OCI-LY7 (cell line): ENCODE measurements around the gene MRPL18. TPM values are rescaled to one million over a fixed set of nuclear protein-coding genes. Genes with fewer than 3 reads are reported as not detected.
A peak's percentile ranks its signal among the peaks of the same experiment; 100 is the strongest.

Experiments used
- BruUV-seq: library from RNA; stranded (reverse); fragments of 400-500 nt; replicated peaks from 2 replicates; lab custom pipeline; 2021; lab: Mats Ljungman, UMichigan
- CTCF ChIA-PET: fragments of 300-600 bp; sonication (Branson Sonifier 250); formaldehyde crosslinking; loops from one replicate; lab custom pipeline; 2022; ENCODE audit warnings: antibody characterized with exemption; ENCODE audit not compliant: unreplicated experiment; lab: Charles Lee
- POLR2A ChIA-PET: fragments of 300-600 bp; sonication (Branson Sonifier 250); formaldehyde crosslinking; loops from one replicate; lab custom pipeline; 2022; ENCODE audit warnings: antibody characterized with exemption; lab: Charles Lee
- DNase-seq: peaks from one replicate; pipeline ENCODE4 v3.0.0-alpha.2; 2015; ENCODE audit warnings: low spot score
- H2AFZ ChIP-seq: fragments of 200-600 bp; sonication (generic), shearing (Covaris generic); 2 replicates; pipeline ENCODE4 v1.6.1; 2014; ENCODE audit warnings: mild to moderate bottlenecking, antibody characterized with exemption, low read length, moderate library complexity
- H3K27ac ChIP-seq: fragments of 200-600 bp; sonication (generic); 2 replicates; pipeline ENCODE4 v1.5.1; 2014; ENCODE audit warnings: mixed run types, low read depth, mild to moderate bottlenecking, moderate library complexity, low read length, inconsistent platforms; ENCODE audit not compliant: poor library complexity, severe bottlenecking
- H3K36me3 ChIP-seq: fragments of 200-600 bp; sonication (generic); 2 replicates; pipeline ENCODE4 v1.6.1; 2014; ENCODE audit warnings: mild to moderate bottlenecking, antibody characterized with exemption, low read length, moderate library complexity, mixed read lengths; ENCODE audit not compliant: insufficient read depth
- H3K4me1 ChIP-seq: fragments of 200-600 bp; sonication (generic); 2 replicates; pipeline ENCODE4 v1.5.1; 2014; ENCODE audit warnings: mild to moderate bottlenecking, low read length; ENCODE audit not compliant: insufficient read depth, poor library complexity, severe bottlenecking
- H3K4me2 ChIP-seq: fragments of 200-600 bp; sonication (generic); 2 replicates; pipeline ENCODE4 v1.6.1; 2014; ENCODE audit warnings: mild to moderate bottlenecking, low read length
- H3K4me3 ChIP-seq: fragments of 200-600 bp; sonication (generic); 2 replicates; pipeline ENCODE4 v1.5.1; 2014; ENCODE audit warnings: mild to moderate bottlenecking, low read depth, low read length; ENCODE audit not compliant: poor library complexity, severe bottlenecking
- H3K79me2 ChIP-seq: fragments of 200-600 bp; sonication (generic); 2 replicates; pipeline ENCODE4 v1.6.1; 2016; ENCODE audit warnings: low read depth, mild to moderate bottlenecking, low read length, moderate library complexity, mixed read lengths; ENCODE audit not compliant: insufficient read depth
- H3K9me2 ChIP-seq: fragments of 200-600 bp; sonication (generic); 2 replicates; pipeline ENCODE4 v1.6.1; 2016; ENCODE audit warnings: mild to moderate bottlenecking, low read length, mixed read lengths; ENCODE audit not compliant: insufficient read depth
- H3K9me3 ChIP-seq: fragments of 200-600 bp; sonication (generic); 2 replicates; pipeline ENCODE4 v1.6.1; 2014; ENCODE audit warnings: mild to moderate bottlenecking, mixed run types, low read length, mixed read lengths
- H4K20me1 ChIP-seq: fragments of 200-600 bp; sonication (generic); 2 replicates; pipeline ENCODE4 v1.6.1; 2014; ENCODE audit warnings: mild to moderate bottlenecking, antibody characterized with exemption, low read length, moderate library complexity, mixed read lengths; ENCODE audit not compliant: insufficient read depth
- CTCF ChIP-seq: fragments of 200-600 bp; sonication (generic); conservative IDR thresholded peaks from 2 replicates; pipeline ENCODE4 v1.5.1; 2014; ENCODE audit warnings: mild to moderate bottlenecking, antibody characterized with exemption, low read length, moderate library complexity, mixed read lengths
- EZH2phosphoT487 ChIP-seq: fragments of 200-600 bp; sonication (generic); IDR thresholded peaks from 2 replicates; pipeline ENCODE4 v1.6.1; 2018; ENCODE audit warnings: low read depth, borderline replicate concordance, mild to moderate bottlenecking, mixed run types, antibody characterized with exemption, low read length, moderate library complexity, mixed read lengths
- intact Hi-C: fragments of 100-400 bp; cut with micrococcal nuclease; formaldehyde crosslinking; loops from one replicate; pipeline ENCODE4 v1.10.0; 2022; ENCODE audit not compliant: unreplicated experiment
- total RNA-seq, 2 experiments: library from RNA; depleted of rRNA in 1 of 2; stranded (reverse); fragments of >200 nt in 1 of 2; shearing (Covaris generic) in 1 of 2; gene quantifications; 2 replicates each; pipeline ENCODE4 v1.2.3, GENCODE V29; 2014 to 2022

Gene MRPL18
- total RNA-seq, 2 experiments from 2014 or later: 117 to 128 TPM

- no peak overlapping the region for H2AFZ ChIP-seq
- H3K4me2 ChIP-seq: no peak overlapping the region
- H3K9me3 ChIP-seq: no peaks in the 10 kb centered on the region
- H3K9me2 ChIP-seq: no peaks in the 10 kb centered on the region
- ChIA-PET CTCF (no interaction called here), POLR2A (no interaction called here)
- TF ChIP-seq EZH2phosphoT487 (no peak), CTCF (no peak)
- no peaks in the 10 kb centered on the region for H3K36me3 ChIP-seq
- H3K4me1 ChIP-seq: peaks cover 30% of the 10 kb centered on the region
- H3K4me3 ChIP-seq: no peak overlapping the region
- no peak for DNase-seq
- no TSS peak for BruUV-seq
- no peaks in the 10 kb centered on the region for H3K79me2 ChIP-seq
- no peaks in the 10 kb centered on the region for H4K20me1 ChIP-seq
- intact Hi-C loops: no loop called here
- no peak overlapping the region for H3K27ac ChIP-seq
Observed at GRCh38 chr6:159826004-159826403, 35.7 kb downstream of the MRPL18 start.

- Histone ChIP-seq H3K4me2 (no peak overlapping the region), H3K9me2 (no peaks in the 10 kb centered on the region), H3K79me2 (no peaks in the 10 kb centered on the region), H4K20me1 (no peaks in the 10 kb centered on the region), H2AFZ (no peak overlapping the region), H3K4me3 (no peak overlapping the region), H3K27ac (no peak overlapping the region), H3K9me3 (no peaks in the 10 kb centered on the region), H3K36me3 (no peaks in the 10 kb centered on the region), H3K4me1 (peaks cover 37% of the 10 kb centered on the region)
- intact Hi-C loops: no loop called here
- no peak for TF ChIP-seq EZH2phosphoT487
- TF ChIP-seq CTCF: no peak
- DNase-seq: no peak
- BruUV-seq: no TSS peak
- ChIA-PET CTCF (no interaction called here), POLR2A (no interaction called here)
Observed at GRCh38 chr6:159826968-159827647, 36.8 kb downstream of the MRPL18 start.

GRCh38 chr6:159828074-159828473 is 37.8 kb downstream of the MRPL18 start:
- Histone ChIP-seq H3K4me2 (0 out of 2 replicates have a peak overlapping the region, but pooled peaks have one; percentile 4), H3K9me3 (no peaks in the 10 kb centered on the region), H3K36me3 (no peaks in the 10 kb centered on the region), H4K20me1 (no peaks in the 10 kb centered on the region), H3K27ac (no peak overlapping the region), H3K79me2 (no peaks in the 10 kb centered on the region), H3K4me1 (peaks cover 45% of the 10 kb centered on the region), H3K9me2 (no peaks in the 10 kb centered on the region), H3K4me3 (no peak overlapping the region), H2AFZ (no peak overlapping the region; the same call in 1 of the 2 replicates)
- POLR2A ChIA-PET: no interaction called here
- DNase-seq: no peak
- TF ChIP-seq EZH2phosphoT487: no peak
- TF ChIP-seq CTCF: no peak
- intact Hi-C loops: no loop called here
- no TSS peak for BruUV-seq
- CTCF ChIA-PET: no interaction called here
